ENCODE measurements around the gene SLC25A47. TPM values are rescaled to one million over a fixed set of nuclear protein-coding genes. Genes with fewer than 3 reads are reported as not detected.
A peak's percentile ranks its signal among the peaks of the same experiment; 100 is the strongest.

Gene SLC25A47
- total RNA-seq, 3 donors from 2014 or later: 0.17 TPM; not detected in 2

DNA sequence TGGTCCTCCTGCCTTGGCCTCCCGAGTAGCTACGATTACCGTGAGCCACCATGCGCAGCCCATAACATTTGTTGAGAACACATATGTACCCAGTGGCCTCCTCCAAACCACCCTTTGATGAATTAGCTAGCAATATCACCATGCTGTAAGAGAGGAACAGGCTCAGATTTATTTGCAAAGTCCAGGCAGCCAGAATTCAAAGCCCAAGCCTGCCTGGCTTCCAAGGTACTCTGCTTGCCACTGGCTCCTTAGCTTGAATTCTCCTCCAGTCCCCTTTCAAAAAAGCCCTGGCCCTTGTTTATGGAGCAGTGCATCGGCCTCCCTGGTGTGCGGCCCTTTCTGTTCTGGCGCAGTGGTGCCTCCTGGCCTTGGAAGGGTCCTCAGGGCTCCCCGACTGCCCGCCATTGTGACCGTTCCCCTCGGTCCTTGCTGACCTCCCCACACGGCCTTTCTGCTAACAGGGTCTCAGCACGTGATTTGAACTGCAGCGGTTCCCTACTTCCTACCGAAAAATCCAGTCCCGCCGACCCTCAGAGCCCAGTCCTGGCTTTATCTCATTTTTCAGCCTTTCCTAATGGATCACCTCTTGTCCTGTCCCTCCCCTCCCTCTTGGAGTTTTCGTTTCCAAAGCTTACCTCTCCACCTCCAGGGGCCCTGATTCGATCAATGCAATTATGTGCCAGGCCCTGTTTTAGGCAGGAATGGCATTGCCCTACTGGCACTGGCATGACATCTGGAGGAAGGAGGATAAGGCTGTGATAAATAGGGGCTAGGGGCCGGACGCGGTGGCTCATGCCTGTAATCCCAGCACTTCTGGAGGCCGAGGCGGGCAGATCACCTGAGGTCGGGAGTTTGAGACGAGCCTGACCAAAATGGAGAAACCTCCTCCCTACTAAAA lies 38.9 kb upstream of the SLC25A47 start:
- TF ChIP-seq, protein P1, sequence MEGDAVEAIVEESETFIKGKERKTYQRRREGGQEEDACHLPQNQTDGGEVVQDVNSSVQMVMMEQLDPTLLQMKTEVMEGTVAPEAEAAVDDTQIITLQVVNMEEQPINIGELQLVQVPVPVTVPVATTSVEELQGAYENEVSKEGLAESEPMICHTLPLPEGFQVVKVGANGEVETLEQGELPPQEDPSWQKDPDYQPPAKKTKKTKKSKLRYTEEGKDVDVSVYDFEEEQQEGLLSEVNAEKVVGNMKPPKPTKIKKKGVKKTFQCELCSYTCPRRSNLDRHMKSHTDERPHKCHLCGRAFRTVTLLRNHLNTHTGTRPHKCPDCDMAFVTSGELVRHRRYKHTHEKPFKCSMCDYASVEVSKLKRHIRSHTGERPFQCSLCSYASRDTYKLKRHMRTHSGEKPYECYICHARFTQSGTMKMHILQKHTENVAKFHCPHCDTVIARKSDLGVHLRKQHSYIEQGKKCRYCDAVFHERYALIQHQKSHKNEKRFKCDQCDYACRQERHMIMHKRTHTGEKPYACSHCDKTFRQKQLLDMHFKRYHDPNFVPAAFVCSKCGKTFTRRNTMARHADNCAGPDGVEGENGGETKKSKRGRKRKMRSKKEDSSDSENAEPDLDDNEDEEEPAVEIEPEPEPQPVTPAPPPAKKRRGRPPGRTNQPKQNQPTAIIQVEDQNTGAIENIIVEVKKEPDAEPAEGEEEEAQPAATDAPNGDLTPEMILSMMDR (IDR thresholded peaks at IDR 0.05): no peak
- no peak for ATAC-seq
- H3K4me1 ChIP-seq (ENCODE audit: low read depth): no peaks in the 10 kb centered on the region
- H3K4me3 ChIP-seq: no peak overlapping the region
- intact Hi-C loops (cut with DNase I, micrococcal nuclease): no loop called here
- H3K9me3 ChIP-seq: no peaks in the 10 kb centered on the region
- DNase-seq: peak in 1 of 3 donors; percentile 35
- no peaks in the 10 kb centered on the region for H3K36me3 ChIP-seq (ENCODE audit: low read depth)

DNA sequence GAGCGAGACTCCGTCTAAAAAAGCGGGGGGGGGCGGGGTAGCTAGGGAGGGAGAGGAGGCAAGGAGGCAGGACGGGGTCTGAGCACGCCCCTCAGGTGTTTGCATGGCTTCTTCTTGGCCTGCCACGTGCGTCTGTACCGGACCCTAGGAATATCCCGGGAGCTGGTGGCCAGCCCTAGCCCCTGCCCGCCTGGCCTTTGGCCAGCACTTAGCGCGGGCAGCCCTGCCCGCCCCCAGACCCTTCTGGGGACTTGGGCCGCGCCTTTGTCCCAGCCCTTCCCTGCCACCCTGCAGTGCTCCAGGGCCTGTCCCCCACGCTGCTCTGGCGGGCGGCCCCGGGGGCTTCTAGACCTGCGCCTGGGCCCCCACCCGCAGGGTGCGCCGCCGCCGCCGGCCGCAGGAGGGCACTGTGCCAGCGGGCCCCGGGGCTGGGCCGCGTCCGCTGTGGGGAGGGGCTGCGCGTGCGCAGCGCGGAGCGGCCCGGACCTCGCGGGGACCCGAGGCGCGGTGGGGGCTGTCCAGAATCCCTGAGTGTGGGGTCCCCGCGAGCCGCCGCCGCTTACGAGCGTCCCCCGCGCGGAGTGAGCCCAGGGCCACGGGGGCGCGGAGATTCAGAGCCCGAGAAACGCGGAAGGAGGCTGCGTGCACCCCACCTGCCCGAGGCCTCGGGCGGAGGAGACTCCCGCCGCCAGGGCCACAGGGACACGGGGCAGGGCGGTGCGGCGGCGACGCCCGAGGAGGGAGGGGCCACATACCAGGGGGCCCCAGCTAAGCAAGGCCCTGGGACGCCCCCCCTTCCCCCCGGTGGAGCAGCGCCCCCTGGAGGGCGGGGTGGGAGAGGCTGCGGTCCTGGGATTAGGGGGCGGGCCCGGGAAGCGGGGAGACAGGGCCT lies 37.9 kb upstream of the SLC25A47 start:
- Histone ChIP-seq H3K36me3 (ENCODE audit: low read depth) (no peaks in the 10 kb centered on the region), H3K4me1 (ENCODE audit: low read depth) (no peaks in the 10 kb centered on the region), H3K4me3 (peak overlapping the region; percentile 39), H3K9me3 (no peaks in the 10 kb centered on the region)
- ATAC-seq (peak; percentile 97), DNase-seq (peak; percentile 73 to 88 (median 80))
- intact Hi-C loops (cut with DNase I, micrococcal nuclease): no loop called here
- TF ChIP-seq, protein P1 (IDR thresholded peaks at IDR 0.05): peak; percentile 77

DNA sequence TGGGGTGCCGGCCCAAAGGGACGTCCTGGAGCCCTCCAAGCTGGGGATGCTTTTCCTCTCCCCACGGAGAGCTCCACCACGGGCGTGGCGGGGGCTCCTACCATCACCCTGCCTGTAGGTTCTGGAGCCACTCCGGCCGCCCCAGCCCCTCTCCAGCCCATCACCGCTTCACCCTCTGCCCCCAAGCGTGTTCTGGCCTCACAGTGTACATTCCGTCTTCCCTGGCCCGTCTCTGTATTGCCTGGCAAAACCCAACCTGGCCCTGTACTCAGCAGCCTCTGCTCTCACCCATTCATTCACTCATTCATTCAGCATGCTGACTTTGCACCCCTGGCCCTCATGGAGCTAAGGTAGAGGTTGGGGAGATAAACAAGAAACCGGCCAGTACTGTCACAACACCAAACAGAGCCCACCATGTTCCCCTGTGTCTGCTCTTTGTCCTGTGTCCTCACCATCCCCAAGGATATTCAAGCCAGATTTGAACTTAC lies 37.2 kb upstream of the SLC25A47 start:
- intact Hi-C loops (cut with DNase I, micrococcal nuclease): no loop called here

DNA sequence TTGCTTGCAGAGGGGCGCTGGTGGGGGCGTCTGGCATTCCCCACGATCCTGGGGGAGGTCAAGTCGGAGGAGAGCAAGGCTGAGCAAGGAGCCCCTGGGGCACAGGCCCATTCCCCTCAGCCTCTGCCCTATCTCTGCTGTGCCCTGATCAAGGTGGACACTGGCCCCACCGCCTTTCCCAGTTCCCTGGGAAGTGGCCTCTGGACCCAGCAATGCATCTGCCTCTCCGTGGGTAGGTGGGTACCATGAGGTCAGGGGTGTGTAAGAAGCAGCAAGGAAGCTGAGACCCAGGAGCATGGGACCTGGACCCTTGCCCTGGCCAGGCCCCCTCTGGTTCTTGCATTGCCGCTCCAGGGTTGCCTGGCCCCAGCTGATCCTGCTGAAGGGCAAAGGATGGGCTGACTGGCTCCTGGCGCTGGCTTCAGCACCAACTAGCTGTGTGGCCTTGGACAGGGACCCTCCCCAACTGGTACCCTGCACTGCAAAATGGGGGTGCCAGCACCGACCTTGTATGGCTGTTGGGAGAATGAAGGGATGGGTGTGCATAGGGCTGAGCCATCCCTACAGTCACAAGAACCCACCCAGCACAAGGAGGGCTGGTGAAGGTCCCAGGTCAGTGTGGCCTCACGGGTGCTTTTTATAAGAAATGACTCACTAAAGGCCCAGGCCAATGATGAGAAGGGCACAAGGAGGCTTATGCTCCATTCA lies 36.5 kb upstream of the SLC25A47 start:
- no peak overlapping the region for H3K4me3 ChIP-seq
- DNase-seq (peak in 2 of 3 donors; percentile 32 to 52), ATAC-seq (no peak)
- no peaks in the 10 kb centered on the region for H3K4me1 ChIP-seq (ENCODE audit: low read depth)
- TF ChIP-seq, protein P1 (IDR thresholded peaks at IDR 0.05): no peak
- H3K36me3 ChIP-seq (ENCODE audit: low read depth): no peaks in the 10 kb centered on the region
- H3K9me3 ChIP-seq: no peaks in the 10 kb centered on the region
- intact Hi-C loops (cut with DNase I, micrococcal nuclease): no loop called here

More for the DNA sequence above, 37.2 kb upstream of the SLC25A47 start:
- no peak for DNase-seq
- ATAC-seq: no peak
- H3K36me3 ChIP-seq (ENCODE audit: low read depth): no peaks in the 10 kb centered on the region
- TF ChIP-seq, protein P1 (IDR thresholded peaks at IDR 0.05): no peak
- no peaks in the 10 kb centered on the region for H3K4me1 ChIP-seq (ENCODE audit: low read depth)
- H3K4me3 ChIP-seq: no peak overlapping the region
- H3K9me3 ChIP-seq: no peaks in the 10 kb centered on the region
